ENCODE results near the gene EYS.

DNA sequence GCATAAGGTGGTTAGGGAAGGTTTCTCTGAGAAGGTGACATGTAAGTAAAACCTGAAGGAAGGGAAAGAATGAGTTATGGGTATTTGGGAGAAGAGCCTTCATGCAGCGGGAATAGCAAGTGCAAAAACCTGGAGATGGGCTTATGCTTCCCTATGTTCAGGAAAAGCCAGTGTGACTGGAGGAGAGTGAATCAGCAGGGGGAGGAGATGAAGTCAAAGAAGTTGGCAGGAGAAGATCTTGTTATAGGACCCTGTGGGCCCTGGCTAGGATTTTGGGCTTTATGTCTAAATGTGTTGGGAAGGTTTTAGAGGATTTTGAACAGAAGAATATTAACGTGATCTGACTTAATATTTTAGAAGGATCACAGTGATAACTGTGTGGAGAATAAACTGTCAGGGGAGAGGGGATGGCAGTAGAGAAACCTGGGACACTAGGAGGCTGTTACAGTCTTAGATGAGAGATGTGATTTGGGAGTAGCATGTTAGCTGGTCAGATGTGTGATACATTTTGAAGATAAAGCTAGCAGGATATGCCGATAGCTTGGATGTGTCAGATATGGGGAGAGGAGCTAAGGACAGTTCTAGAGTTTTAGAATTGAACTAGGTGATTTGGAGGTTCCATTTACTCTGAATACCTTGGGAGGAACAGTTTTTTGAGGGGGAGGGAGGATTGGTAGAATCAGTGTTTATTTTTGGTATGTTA lies 2030.5 kb downstream of the EYS start:
- TF ChIP-seq EZH2 (IDR thresholded peaks at IDR 0.05) (no peak), POLR2AphosphoS5 (IDR thresholded peaks at IDR 0.05; ENCODE audit: borderline replicate concordance, low read depth, low read length) (no peak)

All from SK-N-MC (cell line).